HepG2 (cell line): ENCODE measurements around the gene CD1B.

Experiments
- ASH2L ChIP-seq: fragments of 300-600, 200-600 bp; sonication (generic); IDR thresholded peaks from 2 replicates; pipeline ENCODE4 v1.7.0; 2017; ENCODE audit warnings: low read depth, mild to moderate bottlenecking, moderate library complexity, mixed read lengths, low read length; ENCODE audit not compliant: insufficient read length
- IKZF1 ChIP-seq: fragments of 450-650 bp; IDR thresholded peaks from 2 replicates; pipeline ENCODE4 v1.7.1; 2016
- IRF9 ChIP-seq: sonication (generic); formaldehyde crosslinking; IDR thresholded peaks from 2 replicates; pipeline ENCODE4 v1.8.0; 2022; ENCODE audit warnings: missing genetic modification reagents, mild to moderate bottlenecking, borderline replicate concordance
- KDM1A ChIP-seq: IDR thresholded peaks from 2 replicates; pipeline ENCODE4 v1.6.1; 2016; ENCODE audit warnings: missing compliant biosample characterization
- PRPF4 ChIP-seq: fragments of 200-400 bp; formaldehyde crosslinking; IDR thresholded peaks from 2 replicates; pipeline ENCODE4 v1.6.1; 2016; ENCODE audit warnings: low read length, low read depth; ENCODE audit not compliant: poor library complexity, severe bottlenecking
- TBP ChIP-seq: sonication (generic); formaldehyde crosslinking; IDR thresholded peaks from 2 replicates; pipeline ENCODE4 v1.5.0; 2020; ENCODE audit warnings: missing genetic modification reagents

GRCh38 chr1:158355773-158356285 is 24.5 kb upstream of the CD1B start:
- TF ChIP-seq IKZF1: no peak
- no peak for TF ChIP-seq ASH2L
- TF ChIP-seq TBP (CRISPR knock-in tag): no peak
- TF ChIP-seq PRPF4: no peak
- no peak for TF ChIP-seq KDM1A (CRISPR knock-in tag)
- no peak for TF ChIP-seq IRF9 (CRISPR knock-in tag)
